HepG2 (cell line): ENCODE data around the gene CHN1. TPM values are rescaled to one million over a fixed set of nuclear protein-coding genes. Genes with fewer than 3 reads are reported as not detected.

Source experiments
- ATAC-seq: fragments of 200-7000 bp; cut with Tn5 transposase; 3 replicates; pipeline ENCODE4 v1.9.1; 2020; ENCODE audit warnings: mild to moderate bottlenecking, moderate library complexity
- BruUV-seq: library from RNA; stranded (reverse); fragments of 400-500 nt; replicated peaks from 2 replicates; lab custom pipeline; 2021; lab: Mats Ljungman, UMichigan
- CTCF ChIA-PET: fragments of 300-600 bp; formaldehyde crosslinking; extraction: SDS; loops from one replicate; lab custom pipeline; 2021; ENCODE audit warnings: low total read pairs, inconsistent platforms, low intra/inter-chr PET ratio; lab: Yijun Ruan, JAX
- POLR2A ChIA-PET: fragments of 350-600 bp; sonication (Branson Sonifier 250); formaldehyde crosslinking; loops from one replicate; lab custom pipeline; 2020; ENCODE audit warnings: antibody characterized with exemption, inconsistent platforms; lab: Yijun Ruan, JAX
- DNase-seq: peaks from one replicate; pipeline ENCODE4 v3.0.0-alpha.2; 2015; ENCODE audit warnings: low spot score
- FAIRE-seq: peaks from 3 replicates; lab custom pipeline; 2011; peaks lifted over from hg19 to GRCh38; lab: Jason Lieb, UNC
- H2AFZ ChIP-seq: one replicate; pipeline ENCODE4 v1.6.1; 2011; ENCODE audit warnings: low read length, inconsistent platforms
- H3K27ac ChIP-seq: fragments of 300-600 bp; 3 replicates; pipeline ENCODE4 v1.8.0; 2011; ENCODE audit warnings: mixed run types, mild to moderate bottlenecking, mixed read lengths, low read length, inconsistent platforms; ENCODE audit not compliant: insufficient read depth; ENCODE audit errors: extremely low read length
- H3K27me3 ChIP-seq, 2 experiments: fragments of 200-600 bp in 1 of 2; 2 replicates in 1 of 2; 3 replicates in 1 of 2; pipeline versions ENCODE4 v1.6.0 to v1.8.0; 2011; ENCODE audit warnings: low read length in 2 of 2, mild to moderate bottlenecking in 2 of 2, moderate library complexity in 2 of 2, inconsistent platforms in 1 of 2; ENCODE audit not compliant: insufficient read depth in 2 of 2, control insufficient read depth in 1 of 2
- H3K36me3 ChIP-seq, 2 experiments: fragments of 200-600 bp in 1 of 2; replicated peaks in 1 of 2; 2 replicates in 1 of 2; 3 replicates in 1 of 2; pipeline versions ENCODE4 v1.5.1 to v1.8.0; 2011; ENCODE audit warnings: low read length in 2 of 2, inconsistent platforms in 1 of 2; ENCODE audit not compliant: insufficient read depth in 2 of 2, control insufficient read depth in 1 of 2
- H3K4me1 ChIP-seq: 2 replicates; pipeline ENCODE4 v1.5.1; 2012; ENCODE audit warnings: low read length, inconsistent platforms; ENCODE audit not compliant: insufficient read depth
- H3K4me2 ChIP-seq: 2 replicates; pipeline ENCODE4 v1.6.0; 2011; ENCODE audit warnings: low read depth, low read length, inconsistent platforms
- H3K4me3 ChIP-seq, 3 experiments: fragments of 200-600 bp in 1 of 3; sonication (generic), shearing (Covaris generic) in 1 of 3; replicated peaks in 1 of 3; 2 replicates each; pipeline ENCODE4 v1.5.1; 2011 to 2016; ENCODE audit warnings: low read length in 3 of 3, inconsistent platforms in 2 of 3, low read depth in 2 of 3, mild to moderate bottlenecking in 2 of 3, control low read depth in 1 of 3, mixed read lengths in 1 of 3; ENCODE audit not compliant: insufficient read depth in 1 of 3
- H3K79me2 ChIP-seq: one replicate; pipeline ENCODE4 v1.6.1; 2011; ENCODE audit warnings: low read length, inconsistent platforms; ENCODE audit not compliant: insufficient read depth
- H3K9ac ChIP-seq: 2 replicates; pipeline ENCODE4 v1.6.0; 2011; ENCODE audit warnings: mild to moderate bottlenecking, low read depth, low read length, inconsistent platforms; ENCODE audit not compliant: insufficient read depth
- H3K9me3 ChIP-seq: 2 replicates; pipeline ENCODE4 v1.5.1; 2012; ENCODE audit warnings: mild to moderate bottlenecking, low read length
- H4K20me1 ChIP-seq: 2 replicates; pipeline ENCODE4 v1.6.0; 2011; ENCODE audit warnings: inconsistent platforms, mild to moderate bottlenecking, low read length, moderate library complexity; ENCODE audit not compliant: insufficient read depth
- HNRNPUL1 ChIP-seq: fragments of 200-400 bp; formaldehyde crosslinking; IDR thresholded peaks from 2 replicates; pipeline ENCODE4 v1.6.1; 2017; ENCODE audit warnings: low read depth, mild to moderate bottlenecking, low read length, moderate library complexity
- NFE2L2 ChIP-seq: fragments of 150-350 bp; IDR thresholded peaks from 2 replicates; pipeline ENCODE4 v1.6.1; 2014; ENCODE audit warnings: low read length
- ZFP37 ChIP-seq: sonication (generic); formaldehyde crosslinking; IDR thresholded peaks from 2 replicates; pipeline ENCODE4 v1.4.0; 2020; ENCODE audit warnings: missing genetic modification reagents, borderline replicate concordance
- in situ Hi-C: cut with HindIII; loops from 2 replicates; pipeline ENCODE4 v1.10.0; 2017; ENCODE audit warnings: low pct_unique_long_range_greater_than_20kb; ENCODE audit not compliant: extremely low pct_ligation_motif_present
- intact Hi-C: fragments of 100-400 bp; cut with micrococcal nuclease; formaldehyde crosslinking; loops from one replicate; pipeline ENCODE4 v1.10.0; 2022; ENCODE audit not compliant: unreplicated experiment
- polyA plus RNA-seq, 8 experiments: library from polyadenylated mRNA; depleted of rRNA in 3 of 8; stranded (reverse) in 7 of 8; unstranded in 1 of 8; fragments of >200 nt; fragmentation: Illumina TruSeq in 4 of 8; extraction: Trizol in 4 of 8; gene quantifications; 2 replicates each; pipeline versions ENCODE4 v1.2.1 to v1.2.3, GENCODE V29; 2011 to 2016; ENCODE audit warnings: low read depth in 4 of 8, missing spikeins in 1 of 8, mixed read lengths in 1 of 8; ENCODE audit not compliant: insufficient read depth in 1 of 8
- total RNA-seq, 5 experiments: library from RNA; depleted of rRNA; stranded (reverse); fragments of >200 nt; fragmentation: Illumina TruSeq; extraction: Trizol; gene quantifications; 2 replicates each; pipeline ENCODE4 v1.2.3, GENCODE V29; 2016; ENCODE audit warnings: low read depth in 1 of 5
- TF ChIP-seq, protein P1 (sequence below): sonication (generic); formaldehyde crosslinking; IDR thresholded peaks from 2 replicates; pipeline ENCODE4 v1.4.0; 2020; ENCODE audit warnings: missing genetic modification reagents, borderline replicate concordance
- TF ChIP-seq, protein P2 (sequence below): sonication (generic); formaldehyde crosslinking; IDR thresholded peaks from 2 replicates; pipeline ENCODE4 v1.9.0; 2021; ENCODE audit warnings: missing genetic modification reagents, borderline replicate concordance
- TF ChIP-seq, protein P3 (sequence below): sonication (generic); formaldehyde crosslinking; IDR thresholded peaks from 2 replicates; pipeline ENCODE4 v1.4.0; 2020; ENCODE audit warnings: missing genetic modification reagents, borderline replicate concordance

Gene CHN1
- total and polyA plus RNA-seq, 2 of the 13 experiments (the other 11 are each of a cell fraction or from before 2014, with no cell fraction given): 2.8 to 3.5 TPM

DNA sequence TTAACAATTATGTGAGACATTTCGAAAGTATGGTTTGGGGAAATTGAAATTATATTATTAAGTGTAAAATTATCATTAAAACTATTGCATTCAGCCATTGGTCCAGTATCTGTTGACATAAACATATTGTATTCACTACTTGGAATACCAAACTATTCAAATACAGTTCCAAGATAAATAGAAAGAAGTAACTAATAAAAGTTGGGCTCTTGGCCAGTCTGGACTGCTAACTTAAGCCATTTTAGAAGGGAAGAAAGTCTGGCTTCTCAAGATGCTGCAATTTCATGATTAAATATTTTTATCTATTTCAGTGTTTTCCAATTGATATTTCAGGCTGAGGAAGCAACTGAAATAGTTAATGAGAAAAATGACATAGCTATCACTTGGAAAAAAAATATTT lies 131.1 kb downstream of the CHN1 start (continued):
- TF ChIP-seq, protein P1, sequence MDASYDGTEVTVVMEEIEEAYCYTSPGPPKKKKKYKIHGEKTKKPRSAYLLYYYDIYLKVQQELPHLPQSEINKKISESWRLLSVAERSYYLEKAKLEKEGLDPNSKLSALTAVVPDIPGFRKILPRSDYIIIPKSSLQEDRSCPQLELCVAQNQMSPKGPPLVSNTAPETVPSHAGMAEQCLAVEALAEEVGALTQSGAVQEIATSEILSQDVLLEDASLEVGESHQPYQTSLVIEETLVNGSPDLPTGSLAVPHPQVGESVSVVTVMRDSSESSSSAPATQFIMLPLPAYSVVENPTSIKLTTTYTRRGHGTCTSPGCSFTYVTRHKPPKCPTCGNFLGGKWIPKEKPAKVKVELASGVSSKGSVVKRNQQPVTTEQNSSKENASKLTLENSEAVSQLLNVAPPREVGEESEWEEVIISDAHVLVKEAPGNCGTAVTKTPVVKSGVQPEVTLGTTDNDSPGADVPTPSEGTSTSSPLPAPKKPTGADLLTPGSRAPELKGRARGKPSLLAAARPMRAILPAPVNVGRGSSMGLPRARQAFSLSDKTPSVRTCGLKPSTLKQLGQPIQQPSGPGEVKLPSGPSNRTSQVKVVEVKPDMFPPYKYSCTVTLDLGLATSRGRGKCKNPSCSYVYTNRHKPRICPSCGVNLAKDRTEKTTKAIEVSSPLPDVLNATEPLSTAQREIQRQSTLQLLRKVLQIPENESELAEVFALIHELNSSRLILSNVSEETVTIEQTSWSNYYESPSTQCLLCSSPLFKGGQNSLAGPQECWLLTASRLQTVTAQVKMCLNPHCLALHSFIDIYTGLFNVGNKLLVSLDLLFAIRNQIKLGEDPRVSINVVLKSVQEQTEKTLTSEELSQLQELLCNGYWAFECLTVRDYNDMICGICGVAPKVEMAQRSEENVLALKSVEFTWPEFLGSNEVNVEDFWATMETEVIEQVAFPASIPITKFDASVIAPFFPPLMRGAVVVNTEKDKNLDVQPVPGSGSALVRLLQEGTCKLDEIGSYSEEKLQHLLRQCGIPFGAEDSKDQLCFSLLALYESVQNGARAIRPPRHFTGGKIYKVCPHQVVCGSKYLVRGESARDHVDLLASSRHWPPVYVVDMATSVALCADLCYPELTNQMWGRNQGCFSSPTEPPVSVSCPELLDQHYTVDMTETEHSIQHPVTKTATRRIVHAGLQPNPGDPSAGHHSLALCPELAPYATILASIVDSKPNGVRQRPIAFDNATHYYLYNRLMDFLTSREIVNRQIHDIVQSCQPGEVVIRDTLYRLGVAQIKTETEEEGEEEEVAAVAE (CRISPR knock-in tag): no peak
- TF ChIP-seq, protein P2, sequence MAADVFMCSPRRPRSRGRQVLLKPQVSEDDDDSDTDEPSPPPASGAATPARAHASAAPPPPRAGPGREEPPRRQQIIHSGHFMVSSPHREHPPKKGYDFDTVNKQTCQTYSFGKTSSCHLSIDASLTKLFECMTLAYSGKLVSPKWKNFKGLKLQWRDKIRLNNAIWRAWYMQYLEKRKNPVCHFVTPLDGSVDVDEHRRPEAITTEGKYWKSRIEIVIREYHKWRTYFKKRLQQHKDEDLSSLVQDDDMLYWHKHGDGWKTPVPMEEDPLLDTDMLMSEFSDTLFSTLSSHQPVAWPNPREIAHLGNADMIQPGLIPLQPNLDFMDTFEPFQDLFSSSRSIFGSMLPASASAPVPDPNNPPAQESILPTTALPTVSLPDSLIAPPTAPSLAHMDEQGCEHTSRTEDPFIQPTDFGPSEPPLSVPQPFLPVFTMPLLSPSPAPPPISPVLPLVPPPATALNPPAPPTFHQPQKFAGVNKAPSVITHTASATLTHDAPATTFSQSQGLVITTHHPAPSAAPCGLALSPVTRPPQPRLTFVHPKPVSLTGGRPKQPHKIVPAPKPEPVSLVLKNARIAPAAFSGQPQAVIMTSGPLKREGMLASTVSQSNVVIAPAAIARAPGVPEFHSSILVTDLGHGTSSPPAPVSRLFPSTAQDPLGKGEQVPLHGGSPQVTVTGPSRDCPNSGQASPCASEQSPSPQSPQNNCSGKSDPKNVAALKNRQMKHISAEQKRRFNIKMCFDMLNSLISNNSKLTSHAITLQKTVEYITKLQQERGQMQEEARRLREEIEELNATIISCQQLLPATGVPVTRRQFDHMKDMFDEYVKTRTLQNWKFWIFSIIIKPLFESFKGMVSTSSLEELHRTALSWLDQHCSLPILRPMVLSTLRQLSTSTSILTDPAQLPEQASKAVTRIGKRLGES (CRISPR knock-in tag): no peak
- no peak for TF ChIP-seq NFE2L2
- no peak for TF ChIP-seq HNRNPUL1

DNA sequence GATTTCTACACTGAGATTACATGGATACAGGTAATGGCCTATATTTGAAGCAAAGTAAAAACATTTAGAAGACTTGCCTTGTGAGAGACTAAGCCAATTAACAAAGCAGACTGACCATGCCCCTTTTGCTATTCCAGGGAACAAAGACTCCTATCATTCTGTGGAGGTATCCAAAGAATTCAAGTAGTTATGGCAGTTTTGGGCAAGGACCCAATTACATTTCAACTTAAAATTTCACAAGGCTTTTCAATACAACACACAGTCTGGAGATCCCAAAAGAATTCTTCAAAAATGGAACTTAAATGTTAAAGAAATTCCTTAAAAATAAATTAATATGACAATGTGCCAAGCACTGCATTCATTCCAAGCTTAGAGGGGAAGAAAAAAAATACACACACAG lies 131.7 kb downstream of the CHN1 start:
- no peaks in the 10 kb centered on the region for H3K9me3 ChIP-seq
- H4K20me1 ChIP-seq: no peaks in the 10 kb centered on the region
- H3K36me3 ChIP-seq: no peaks in the 10 kb centered on the region
- no peak overlapping the region for H3K9ac ChIP-seq
- BruUV-seq: no TSS peak
- in situ Hi-C loops (no loop called here), intact Hi-C loops (no loop called here)
- FAIRE-seq: no peak
- no peak overlapping the region for H3K27ac ChIP-seq
- CTCF ChIA-PET: no interaction called here
- H2AFZ ChIP-seq: no peak overlapping the region
- no peak for ATAC-seq
- H3K27me3 ChIP-seq: no peaks in the 10 kb centered on the region
- DNase-seq: no peak
- H3K79me2 ChIP-seq: no peaks in the 10 kb centered on the region
- no peak overlapping the region for H3K4me2 ChIP-seq
- POLR2A ChIA-PET: no interaction called here
- H3K4me3 ChIP-seq: no peak overlapping the region
- H3K4me1 ChIP-seq: no peaks in the 10 kb centered on the region
- TF ChIP-seq, protein P3, sequence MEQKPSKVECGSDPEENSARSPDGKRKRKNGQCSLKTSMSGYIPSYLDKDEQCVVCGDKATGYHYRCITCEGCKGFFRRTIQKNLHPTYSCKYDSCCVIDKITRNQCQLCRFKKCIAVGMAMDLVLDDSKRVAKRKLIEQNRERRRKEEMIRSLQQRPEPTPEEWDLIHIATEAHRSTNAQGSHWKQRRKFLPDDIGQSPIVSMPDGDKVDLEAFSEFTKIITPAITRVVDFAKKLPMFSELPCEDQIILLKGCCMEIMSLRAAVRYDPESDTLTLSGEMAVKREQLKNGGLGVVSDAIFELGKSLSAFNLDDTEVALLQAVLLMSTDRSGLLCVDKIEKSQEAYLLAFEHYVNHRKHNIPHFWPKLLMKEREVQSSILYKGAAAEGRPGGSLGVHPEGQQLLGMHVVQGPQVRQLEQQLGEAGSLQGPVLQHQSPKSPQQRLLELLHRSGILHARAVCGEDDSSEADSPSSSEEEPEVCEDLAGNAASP (CRISPR knock-in tag): no peak
- no peak for TF ChIP-seq ZFP37
